NCI-H748 (cell line): ENCODE results near the gene TBC1D22A.

Experiments
- DNase-seq: peaks from one replicate; lab custom pipeline; 2025; ENCODE audit not compliant: unreplicated experiment; lab: John Stamatoyannopoulos, UW

The TBC1D22A gene

GRCh38 chr22:47065756-47066615 is 303.5 kb downstream of the TBC1D22A start:
- DNase-seq = no peak

DNA sequence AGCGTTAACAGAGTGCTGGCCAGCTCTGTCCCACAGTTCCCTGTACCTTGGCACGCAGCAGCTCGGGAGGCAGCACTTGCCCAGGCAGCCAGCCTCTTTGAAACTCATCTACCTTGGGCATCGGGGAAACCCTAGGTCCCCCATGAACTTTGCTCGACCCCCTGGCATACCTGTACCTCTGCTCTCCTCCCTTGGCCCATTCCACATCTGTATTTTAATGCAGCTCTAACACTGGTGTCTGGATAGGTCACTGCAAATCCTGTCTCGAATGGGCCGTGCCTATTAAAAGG is 304.1 kb downstream of the TBC1D22A start:
- no peak for DNase-seq

DNA sequence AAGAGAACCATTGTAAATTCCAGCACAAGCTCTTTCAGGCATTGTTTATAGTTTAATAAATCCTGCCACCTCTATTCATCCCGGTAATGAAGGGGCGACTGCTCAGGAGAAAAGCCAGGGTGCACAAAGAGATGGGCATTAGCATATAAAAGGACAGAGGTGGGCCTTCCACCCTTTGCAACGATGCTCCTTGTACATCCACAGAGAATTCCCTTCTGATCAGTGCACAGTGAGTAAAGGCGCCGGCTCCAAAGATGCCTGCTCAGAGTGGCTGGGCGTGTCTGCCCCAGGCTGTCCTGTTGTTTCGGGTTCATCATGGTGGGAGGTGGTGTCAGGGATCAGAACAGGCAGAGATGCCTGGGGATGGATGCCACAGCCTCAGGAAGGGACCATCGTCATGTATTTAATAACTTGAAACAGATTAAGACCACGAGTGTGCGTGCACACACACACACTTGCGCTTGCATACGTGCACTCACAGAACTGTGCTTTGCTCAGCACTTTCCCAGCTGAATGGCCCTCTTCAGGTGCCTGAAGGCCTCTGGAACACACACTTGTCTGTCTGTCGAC is 305.0 kb downstream of the TBC1D22A start:
- DNase-seq = no peak

- DNase-seq = no peak
Measured at GRCh38 chr22:47067911-47068625, 305.6 kb downstream of the TBC1D22A start.

DNA sequence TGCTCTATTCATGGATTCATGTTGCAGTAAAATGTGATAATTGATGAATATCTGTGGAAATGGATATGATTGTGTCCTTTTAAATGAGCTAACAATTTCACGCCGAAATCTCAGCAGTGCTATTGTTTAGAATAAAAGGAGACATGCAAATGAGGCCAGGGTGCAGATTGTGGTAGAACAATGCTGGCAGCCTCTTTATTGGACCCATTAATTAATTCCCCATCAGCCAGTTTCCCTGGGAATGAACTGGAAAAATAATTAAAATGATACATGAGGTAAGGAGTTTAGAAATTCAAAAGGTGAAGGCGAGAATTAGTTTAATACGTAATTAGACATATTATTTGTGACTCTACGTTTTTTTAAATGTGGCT is 306.2 kb downstream of the TBC1D22A start:
- no peak for DNase-seq

- DNase-seq = no peak
Measured at GRCh38 chr22:47069270-47069669, 306.8 kb downstream of the TBC1D22A start.

- DNase-seq = no peak
Measured at GRCh38 chr22:47071078-47071806, 308.8 kb downstream of the TBC1D22A start.

- DNase-seq = no peak
Measured at GRCh38 chr22:47071807-47072641, 309.6 kb downstream of the TBC1D22A start.

- no peak for DNase-seq
Measured at GRCh38 chr22:47072642-47072967, 310.2 kb downstream of the TBC1D22A start.

- no peak for DNase-seq
Measured at GRCh38 chr22:47073075-47073474, 310.6 kb downstream of the TBC1D22A start.

DNA sequence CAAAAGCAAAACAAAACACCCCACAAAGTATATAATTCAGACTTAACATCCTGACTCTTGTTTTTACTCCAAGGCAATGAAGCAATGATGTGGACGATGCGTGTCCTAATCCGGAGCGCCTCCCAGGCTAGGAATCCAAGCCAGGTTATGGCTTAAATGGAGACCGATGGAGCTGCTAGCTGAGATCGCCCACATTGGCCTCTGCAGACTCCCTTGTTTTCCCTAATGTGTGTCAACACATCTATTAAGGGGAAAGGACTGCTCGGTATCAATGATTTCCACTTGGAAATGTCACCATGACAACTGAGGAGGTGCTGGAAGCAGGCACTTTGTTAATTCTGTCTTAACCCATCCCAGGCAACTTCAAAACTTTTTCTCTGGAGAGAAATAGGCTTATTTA is 311.7 kb downstream of the TBC1D22A start:
- no peak for DNase-seq

DNA sequence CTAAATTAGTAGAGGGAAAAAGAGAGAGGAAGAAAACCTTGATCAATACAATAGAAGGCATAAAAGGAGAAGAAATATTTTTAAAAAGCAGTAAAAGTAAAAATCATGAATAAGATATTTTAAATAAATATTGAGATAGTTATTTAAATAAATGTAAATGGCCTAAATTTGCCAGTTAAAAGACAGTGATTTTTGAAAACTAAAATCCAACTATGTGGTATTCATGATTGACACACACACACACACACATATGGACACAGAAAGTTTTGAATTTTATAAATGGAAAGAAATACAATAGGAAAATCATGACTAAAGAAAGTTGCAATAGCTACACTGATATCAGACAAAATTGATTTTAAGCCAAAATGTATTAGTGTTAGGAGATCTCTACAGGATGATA is 313.1 kb downstream of the TBC1D22A start:
- DNase-seq = no peak

GRCh38 chr22:47076758-47077157 is 314.3 kb downstream of the TBC1D22A start:
- DNase-seq = no peak

DNA sequence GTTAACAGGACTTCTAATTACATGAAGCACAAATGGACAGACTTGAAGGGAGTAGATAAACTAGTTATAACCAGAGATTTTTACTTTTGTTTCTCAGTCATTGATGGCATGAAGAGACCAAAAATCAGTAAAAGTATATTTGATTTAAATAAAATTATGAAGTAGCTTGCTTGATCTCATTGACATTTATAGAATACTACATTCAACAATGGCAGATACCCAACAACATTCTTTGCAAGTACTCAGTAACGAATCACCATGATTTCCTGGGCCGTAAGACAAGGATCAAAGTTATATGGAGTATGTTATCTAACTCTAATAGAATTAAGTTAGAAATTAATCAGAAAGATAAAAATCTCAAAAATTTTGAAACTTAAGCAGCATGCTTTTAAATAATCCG is 317.6 kb downstream of the TBC1D22A start:
- no peak for DNase-seq

GRCh38 chr22:47082505-47082904 is 320.1 kb downstream of the TBC1D22A start:
- no peak for DNase-seq

DNA sequence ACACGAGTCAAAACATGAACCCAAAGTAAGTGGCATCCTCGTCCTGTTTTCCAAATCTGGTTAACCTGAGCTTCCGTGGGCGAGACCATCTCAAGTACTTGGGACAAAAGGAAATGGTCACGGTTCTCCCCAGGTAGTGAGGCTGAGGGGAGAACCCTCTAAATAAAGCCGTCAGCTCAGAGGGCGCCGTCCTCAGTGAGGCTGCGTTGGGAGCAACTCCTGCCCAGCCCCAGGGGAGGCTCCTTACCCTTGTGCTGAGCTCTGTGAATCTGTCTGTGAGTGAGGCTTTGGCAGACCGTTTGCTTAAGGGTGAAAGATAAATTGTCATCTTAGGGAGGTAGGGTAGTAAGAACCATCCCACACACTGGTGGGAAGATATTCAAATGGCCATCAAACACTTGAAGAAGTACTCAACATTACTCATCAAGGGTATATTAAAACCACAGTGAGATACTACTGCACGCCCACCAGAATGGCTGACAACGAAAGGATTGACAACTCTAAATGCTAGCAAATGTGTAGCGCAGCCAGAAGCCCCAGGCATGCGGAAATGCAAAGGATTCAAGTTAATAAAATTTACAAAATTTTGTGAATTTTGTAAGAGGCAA is 321.0 kb downstream of the TBC1D22A start:
- DNase-seq = no peak

- no peak for DNase-seq
Measured at GRCh38 chr22:47084226-47084625, 321.8 kb downstream of the TBC1D22A start.

DNA sequence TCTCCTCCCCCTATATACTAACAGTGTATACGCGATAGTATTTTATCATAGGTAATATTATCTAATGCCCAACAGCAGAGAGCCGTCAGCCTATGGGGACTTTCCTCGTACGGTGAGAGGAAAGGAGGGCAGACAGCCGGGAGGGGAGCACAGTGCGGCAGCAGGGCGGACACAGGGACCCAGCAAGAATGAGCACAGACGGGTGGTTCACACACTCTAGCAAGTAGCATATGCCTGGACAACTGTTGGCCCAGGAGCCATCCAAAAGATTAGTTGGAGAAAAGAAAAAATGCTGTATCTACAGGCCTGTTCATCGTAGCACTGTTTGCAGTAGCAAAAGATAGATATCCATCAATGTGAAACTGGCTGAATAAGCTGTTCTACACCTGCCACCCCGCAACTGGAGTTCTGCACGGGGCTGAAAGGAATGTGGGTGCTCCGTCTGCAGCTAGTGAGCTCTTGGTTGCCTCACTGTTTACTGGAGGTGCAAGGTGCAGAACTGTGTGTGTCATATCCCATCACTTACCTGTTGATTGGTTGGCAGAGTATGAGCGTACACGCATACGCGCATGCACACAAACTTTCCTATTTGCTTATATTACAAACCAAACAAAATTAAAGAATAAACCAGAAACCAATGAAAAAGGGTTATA is 324.3 kb downstream of the TBC1D22A start:
- no peak for DNase-seq

- no peak for DNase-seq
Measured at GRCh38 chr22:47088480-47089158, 326.2 kb downstream of the TBC1D22A start.
